Activated CD4-positive, CD25-positive, alpha-beta regulatory T cell treated with anti-CD3 and anti-CD28 coated beads, Interleukin-2, amount 50 U/mL, for 16 hours (primary cell): ENCODE results near the gene ZC3H6.

Experiments used
- DNase-seq: peaks from one replicate; pipeline ENCODE4 v3.0.0-alpha.2; 2020; ENCODE audit warnings: low read depth, low spot score

ZC3H6 gene

GRCh38 chr2:112275311-112275886 is at the start of gene ZC3H6:
ZC3H6 (plus strand) TSS chr2:112275597; CDS start chr2:112275995, 398 bp downstream.
- DNase-seq = peak; percentile 98

GRCh38 chr2:112229348-112229747 is 46.0 kb upstream of the ZC3H6 start:
- no peak for DNase-seq

- DNase-seq = no peak
Measured at GRCh38 chr2:112230371-112230770, 45.0 kb upstream of the ZC3H6 start.

- no peak for DNase-seq
Measured at GRCh38 chr2:112239862-112240261, 35.5 kb upstream of the ZC3H6 start.

GRCh38 chr2:112242384-112242783 is 33.0 kb upstream of the ZC3H6 start:
- no peak for DNase-seq

- DNase-seq = no peak
Measured at GRCh38 chr2:112243233-112243632, 32.2 kb upstream of the ZC3H6 start.

- DNase-seq = no peak
Measured at GRCh38 chr2:112244854-112245253, 30.5 kb upstream of the ZC3H6 start.

GRCh38 chr2:112251271-112251670 is 24.1 kb upstream of the ZC3H6 start:
- no peak for DNase-seq

- no peak for DNase-seq
Measured at GRCh38 chr2:112253261-112253815, 22.1 kb upstream of the ZC3H6 start.

GRCh38 chr2:112254466-112255240 is 20.7 kb upstream of the ZC3H6 start, which contains the start of gene ZC3H8:
ZC3H8 (minus strand) TSS chr2:112255042; CDS start chr2:112254981, 61 bp downstream.
- DNase-seq = peak; percentile 90

- DNase-seq = no peak
Measured at GRCh38 chr2:112255875-112256274, 19.5 kb upstream of the ZC3H6 start.

- no peak for DNase-seq
Measured at GRCh38 chr2:112256654-112257053, 18.7 kb upstream of the ZC3H6 start.

GRCh38 chr2:112257575-112257974 is 17.8 kb upstream of the ZC3H6 start:
- DNase-seq = no peak

- peak; percentile 75 for DNase-seq
Measured at GRCh38 chr2:112259509-112260294, 15.7 kb upstream of the ZC3H6 start.

GRCh38 chr2:112260295-112260625 is 15.1 kb upstream of the ZC3H6 start:
- no peak for DNase-seq

GRCh38 chr2:112262876-112263275 is 12.5 kb upstream of the ZC3H6 start:
- DNase-seq = no peak

GRCh38 chr2:112268547-112268946 is 6.8 kb upstream of the ZC3H6 start:
- no peak for DNase-seq

- no peak for DNase-seq
Measured at GRCh38 chr2:112272669-112273068, 2.7 kb upstream of the ZC3H6 start.

GRCh38 chr2:112273349-112273748 is 2.0 kb upstream of the ZC3H6 start:
- no peak for DNase-seq

- peak; percentile 58 for DNase-seq
Measured at GRCh38 chr2:112275887-112276773, 733 bp downstream of the ZC3H6 start.

- no peak for DNase-seq
Measured at GRCh38 chr2:112276954-112277353, 1.6 kb downstream of the ZC3H6 start.
